ENCODE results near the gene DGKD.

DGKD gene

GRCh38 chr2:233319256-233319655, 35.0 kb upstream of the DGKD start:
- TF ChIP-seq, protein P1, sequence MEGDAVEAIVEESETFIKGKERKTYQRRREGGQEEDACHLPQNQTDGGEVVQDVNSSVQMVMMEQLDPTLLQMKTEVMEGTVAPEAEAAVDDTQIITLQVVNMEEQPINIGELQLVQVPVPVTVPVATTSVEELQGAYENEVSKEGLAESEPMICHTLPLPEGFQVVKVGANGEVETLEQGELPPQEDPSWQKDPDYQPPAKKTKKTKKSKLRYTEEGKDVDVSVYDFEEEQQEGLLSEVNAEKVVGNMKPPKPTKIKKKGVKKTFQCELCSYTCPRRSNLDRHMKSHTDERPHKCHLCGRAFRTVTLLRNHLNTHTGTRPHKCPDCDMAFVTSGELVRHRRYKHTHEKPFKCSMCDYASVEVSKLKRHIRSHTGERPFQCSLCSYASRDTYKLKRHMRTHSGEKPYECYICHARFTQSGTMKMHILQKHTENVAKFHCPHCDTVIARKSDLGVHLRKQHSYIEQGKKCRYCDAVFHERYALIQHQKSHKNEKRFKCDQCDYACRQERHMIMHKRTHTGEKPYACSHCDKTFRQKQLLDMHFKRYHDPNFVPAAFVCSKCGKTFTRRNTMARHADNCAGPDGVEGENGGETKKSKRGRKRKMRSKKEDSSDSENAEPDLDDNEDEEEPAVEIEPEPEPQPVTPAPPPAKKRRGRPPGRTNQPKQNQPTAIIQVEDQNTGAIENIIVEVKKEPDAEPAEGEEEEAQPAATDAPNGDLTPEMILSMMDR (IDR thresholded peaks at IDR 0.05; ENCODE audit: borderline replicate concordance, extremely low read depth, low read length, poor library complexity, severe bottlenecking), result no peak
- no peak for TF ChIP-seq EZH2 (IDR thresholded peaks at IDR 0.05; ENCODE audit: borderline replicate concordance, low read depth, low read length, severe bottlenecking)
- H3K36me3 ChIP-seq (ENCODE audit: insufficient read depth, low read length), result no peaks in the 10 kb centered on the region

GRCh38 chr2:233320470-233320869, 33.8 kb upstream of the DGKD start:
- no peak overlapping the region for H3K4me3 ChIP-seq (ENCODE audit: low read depth in 1 of 2, low read length in 2 of 2)
- no peak overlapping the region for H3K27ac ChIP-seq (ENCODE audit: low read length)
- H3K9ac ChIP-seq (ENCODE audit: low read depth, low read length), result no peak overlapping the region
- H3K9me3 ChIP-seq (ENCODE audit: insufficient read depth, low read length, severe bottlenecking), result no peaks in the 10 kb centered on the region
- no peaks in the 10 kb centered on the region for H3K4me1 ChIP-seq (ENCODE audit: insufficient read depth, low read length)
- DNase-seq (no peak), ATAC-seq (ENCODE audit: insufficient read depth, low read depth) (no peak)
- H3K36me3 ChIP-seq (ENCODE audit: insufficient read depth, low read length), result no peaks in the 10 kb centered on the region
- H3K27me3 ChIP-seq (ENCODE audit: insufficient read depth, low read length, poor library complexity), result peaks cover 6% of the 10 kb centered on the region
- no peaks in the 10 kb centered on the region for H3K79me2 ChIP-seq (ENCODE audit: insufficient read depth, low read length)
- no peaks in the 10 kb centered on the region for H4K20me1 ChIP-seq (ENCODE audit: insufficient read depth, low read length)
- no peak for TF ChIP-seq EZH2 (IDR thresholded peaks at IDR 0.05; ENCODE audit: borderline replicate concordance, low read depth, low read length, severe bottlenecking)
- TF ChIP-seq, protein P1 (IDR thresholded peaks at IDR 0.05; ENCODE audit: borderline replicate concordance, extremely low read depth, low read length, poor library complexity, severe bottlenecking), result no peak
- H3K4me2 ChIP-seq (ENCODE audit: insufficient read depth, low read length), result no peak overlapping the region
- H2AFZ ChIP-seq (ENCODE audit: low read depth, low read length), result no peak overlapping the region

More at GRCh38 chr2:233319256-233319655, 35.0 kb upstream of the DGKD start:
- H3K4me3 ChIP-seq (ENCODE audit: low read depth in 1 of 2, low read length in 2 of 2), result no peak overlapping the region
- no peak for DNase-seq
- no peak overlapping the region for H3K4me2 ChIP-seq (ENCODE audit: insufficient read depth, low read length)
- no peaks in the 10 kb centered on the region for H4K20me1 ChIP-seq (ENCODE audit: insufficient read depth, low read length)
- H3K9ac ChIP-seq (ENCODE audit: low read depth, low read length), result no peak overlapping the region
- H3K27me3 ChIP-seq (ENCODE audit: insufficient read depth, low read length, poor library complexity), result peaks cover 6% of the 10 kb centered on the region
- H3K27ac ChIP-seq (ENCODE audit: low read length), result no peak overlapping the region
- H3K79me2 ChIP-seq (ENCODE audit: insufficient read depth, low read length), result no peaks in the 10 kb centered on the region
- no peak for ATAC-seq (ENCODE audit: insufficient read depth, low read depth)
- no peaks in the 10 kb centered on the region for H3K4me1 ChIP-seq (ENCODE audit: insufficient read depth, low read length)
- H2AFZ ChIP-seq (ENCODE audit: low read depth, low read length), result no peak overlapping the region
- H3K9me3 ChIP-seq (ENCODE audit: insufficient read depth, low read length, severe bottlenecking), result no peaks in the 10 kb centered on the region

- Histone ChIP-seq H3K4me2 (ENCODE audit: insufficient read depth, low read length) (no peak overlapping the region), H3K4me1 (ENCODE audit: insufficient read depth, low read length) (no peaks in the 10 kb centered on the region), H3K9me3 (ENCODE audit: insufficient read depth, low read length, severe bottlenecking) (no peaks in the 10 kb centered on the region), H3K9ac (ENCODE audit: low read depth, low read length) (no peak overlapping the region), H3K79me2 (ENCODE audit: insufficient read depth, low read length) (no peaks in the 10 kb centered on the region), H3K27me3 (ENCODE audit: insufficient read depth, low read length, poor library complexity) (peaks cover 6% of the 10 kb centered on the region), H4K20me1 (ENCODE audit: insufficient read depth, low read length) (no peaks in the 10 kb centered on the region), H2AFZ (ENCODE audit: low read depth, low read length) (no peak overlapping the region), H3K4me3 (ENCODE audit: low read depth in 1 of 2, low read length in 2 of 2) (no peak overlapping the region), H3K27ac (ENCODE audit: low read length) (no peak overlapping the region), H3K36me3 (ENCODE audit: insufficient read depth, low read length) (no peaks in the 10 kb centered on the region)
- no peak for DNase-seq
- TF ChIP-seq, protein P1 (IDR thresholded peaks at IDR 0.05; ENCODE audit: borderline replicate concordance, extremely low read depth, low read length, poor library complexity, severe bottlenecking), result no peak
- no peak for TF ChIP-seq EZH2 (IDR thresholded peaks at IDR 0.05; ENCODE audit: borderline replicate concordance, low read depth, low read length, severe bottlenecking)
- ATAC-seq (ENCODE audit: insufficient read depth, low read depth), result no peak
Observed at GRCh38 chr2:233321166-233321565, 33.1 kb upstream of the DGKD start.

DNA sequence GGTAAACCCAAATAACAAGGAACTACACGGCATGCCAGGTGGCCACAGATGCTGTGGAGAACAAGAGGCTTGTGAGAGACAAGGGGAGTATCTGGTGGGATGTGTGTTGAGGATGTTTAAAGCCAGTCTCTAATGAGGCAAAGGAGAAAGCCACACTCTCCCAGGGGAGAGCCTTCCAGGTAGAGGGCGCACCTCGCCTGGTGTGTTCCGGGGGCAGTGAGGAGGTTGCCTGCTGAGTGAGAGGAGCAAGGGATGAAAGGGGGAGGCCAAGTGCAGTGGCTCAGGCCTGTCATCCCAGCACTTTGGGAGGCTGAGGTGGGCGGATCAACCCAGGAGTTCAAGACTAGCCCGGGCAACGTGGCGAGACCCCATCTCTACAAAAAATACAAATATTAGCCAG, 30.4 kb upstream of the DGKD start:
- TF ChIP-seq, protein P1 (IDR thresholded peaks at IDR 0.05; ENCODE audit: borderline replicate concordance, extremely low read depth, low read length, poor library complexity, severe bottlenecking), result no peak
- no peak for TF ChIP-seq EZH2 (IDR thresholded peaks at IDR 0.05; ENCODE audit: borderline replicate concordance, low read depth, low read length, severe bottlenecking)
- Histone ChIP-seq H3K9ac (ENCODE audit: low read depth, low read length) (no peak overlapping the region), H3K27ac (ENCODE audit: low read length) (no peak overlapping the region), H3K4me3 (ENCODE audit: low read depth in 1 of 2, low read length in 2 of 2) (no peak overlapping the region), H3K79me2 (ENCODE audit: insufficient read depth, low read length) (no peaks in the 10 kb centered on the region), H3K9me3 (ENCODE audit: insufficient read depth, low read length, severe bottlenecking) (no peaks in the 10 kb centered on the region), H3K27me3 (ENCODE audit: insufficient read depth, low read length, poor library complexity) (peaks cover 6% of the 10 kb centered on the region), H3K36me3 (ENCODE audit: insufficient read depth, low read length) (no peaks in the 10 kb centered on the region), H4K20me1 (ENCODE audit: insufficient read depth, low read length) (no peaks in the 10 kb centered on the region), H3K4me2 (ENCODE audit: insufficient read depth, low read length) (no peak overlapping the region), H3K4me1 (ENCODE audit: insufficient read depth, low read length) (no peaks in the 10 kb centered on the region), H2AFZ (ENCODE audit: low read depth, low read length) (no peak overlapping the region)
- DNase-seq, result no peak
- ATAC-seq (ENCODE audit: insufficient read depth, low read depth), result no peak
